ENCODE data around the gene CKAP2. TPM values are rescaled to one million over a fixed set of nuclear protein-coding genes. Genes with fewer than 3 reads are reported as not detected.

CKAP2 gene
- total and polyA plus RNA-seq, 2 of the 8 experiments (the other 6 are each of a cell fraction or from before 2014, with no cell fraction given) = 8.3 to 70.7 TPM

- 91% methylated on average over 2 of the region's 2 CpGs; no CpG with 5 or more reads in 1 of the 2 experiments for WGBS, 2 experiments (ENCODE audit: extremely low coverage in 1 of 2, insufficient coverage in 1 of 2, insufficient read length in 1 of 2, insufficient replicate concordance in 2 of 2, low coverage in 1 of 2, low lambda C conversion rate in 2 of 2, missing lambda C conversion rate in 1 of 2)
- Histone ChIP-seq H2BK20ac (ENCODE audit: low read length) (no peak overlapping the region), H2BK15ac (ENCODE audit: low read length) (no peak overlapping the region), H4K20me1 (replicated peaks in 1 of 2; ENCODE audit: control insufficient read depth in 1 of 2, insufficient read depth in 2 of 2, low read length in 2 of 2) (no peaks in the 10 kb centered on the region), H3K14ac (ENCODE audit: insufficient read length) (no peak overlapping the region), H3K36me3 (ENCODE audit: control insufficient read depth in 2 of 4, insufficient read depth in 4 of 4, low read length in 3 of 4) (peaks cover 0 to 27% (median 3%) of the 10 kb centered on the region in 4 experiments; a peak in 4 of 8 replicates), H2BK5ac (ENCODE audit: low read depth, low read length) (no peak overlapping the region), H2AK5ac (ENCODE audit: low read depth, low read length) (no peak overlapping the region), H3K56ac (replicated peaks; ENCODE audit: insufficient read length, low read depth, low read length) (no peak overlapping the region), H3K9ac (replicated peaks in 1 of 4; ENCODE audit: extremely low read depth in 1 of 4, low read depth in 3 of 4, low read length in 3 of 4) (no peak overlapping the region), H3K4me2 (ENCODE audit: insufficient read depth in 1 of 2, low read depth in 2 of 2, low read length in 2 of 2) (no peak overlapping the region), H2BK12ac (ENCODE audit: low read depth, low read length) (no peak overlapping the region), H3K23me2 (ENCODE audit: low read depth, low read length) (no peaks in the 10 kb centered on the region), H3K27me3 (replicated peaks in 1 of 4; ENCODE audit: control insufficient read depth in 3 of 4, extremely low read depth in 1 of 4, insufficient read depth in 3 of 4, low read length in 3 of 4) (no peaks in the 10 kb centered on the region), H3K4me3 (ENCODE audit: extremely low read depth in 1 of 4, insufficient read depth in 2 of 4, low read depth in 3 of 4, low read length in 4 of 4) (no peak overlapping the region), H3K23ac (ENCODE audit: insufficient read length) (no peak overlapping the region), H3K4me1 (replicated peaks in 1 of 4; ENCODE audit: control insufficient read depth in 3 of 4, insufficient read depth in 4 of 4, low read length in 3 of 4) (no peaks in the 10 kb centered on the region), H4K8ac (ENCODE audit: extremely low read depth, insufficient read depth, low read length) (no peak overlapping the region), H2BK120ac (replicated peaks; ENCODE audit: low read depth, low read length) (no peak overlapping the region), H3K4ac (replicated peaks; ENCODE audit: insufficient read length, low read depth, low read length) (no peak overlapping the region), H3K79me1 (ENCODE audit: low read depth, low read length) (no peaks in the 10 kb centered on the region), H4K91ac (replicated peaks; ENCODE audit: insufficient read length, low read length) (no peak overlapping the region), H3K79me2 (ENCODE audit: control insufficient read depth in 1 of 2, insufficient read depth in 2 of 2, low read length in 2 of 2) (no peaks in the 10 kb centered on the region), H2AFZ (ENCODE audit: low read length) (no peak overlapping the region), H3K27ac (ENCODE audit: low read depth, low read length) (no peak overlapping the region), H3K9me3 (ENCODE audit: insufficient read depth in 2 of 2, low read depth in 1 of 2, low read length in 1 of 2) (no peaks in the 10 kb centered on the region), H4K5ac (ENCODE audit: insufficient read length, low read depth, low read length) (no peak overlapping the region), H3K18ac (ENCODE audit: extremely low read depth, low read length) (no peak overlapping the region)
- TF ChIP-seq SP4 (IDR thresholded peaks at IDR 0.05; ENCODE audit: low read length) (no peak), TBP (IDR thresholded peaks at IDR 0.05; ENCODE audit: low read depth, low read length) (no peak), NANOG (IDR thresholded peaks at IDR 0.05; ENCODE audit: insufficient read depth, low read depth, low read length, poor library complexity, severe bottlenecking) (no peak), ATF2 (IDR thresholded peaks at IDR 0.05; ENCODE audit: low read length) (no peak), EGR1 (IDR thresholded peaks at IDR 0.05; ENCODE audit: borderline replicate concordance, low read depth, low read length) (no peak)
- POLR2A ChIA-PET (ENCODE audit: partially characterized antibody) = no interaction called here
- DNase-seq (ENCODE audit: low read depth in 1 of 2, low spot score in 2 of 2) (no peak), FAIRE-seq (no peak)
- CTCF ChIA-PET (ENCODE audit: partially characterized antibody) = interaction anchor here (2.6 kb wide), 1 partner anchor 18 kb away, joined by 10 read pairs; the partner anchor contains the start of gene VPS36
Observed at GRCh38 chr13:52432456-52432855, 22.8 kb upstream of the CKAP2 start.

All from H1 (cell line).